NCI-H510A treated with DMSO at 0.1 percent for 48 hours (cell line): ENCODE results near the gene TMCO6.
A peak's percentile ranks its signal among the peaks of the same experiment; 100 is the strongest.

Experiments used
- DNase-seq: peaks from one replicate; lab custom pipeline; 2025; lab: John Stamatoyannopoulos, UW

Gene TMCO6

DNA sequence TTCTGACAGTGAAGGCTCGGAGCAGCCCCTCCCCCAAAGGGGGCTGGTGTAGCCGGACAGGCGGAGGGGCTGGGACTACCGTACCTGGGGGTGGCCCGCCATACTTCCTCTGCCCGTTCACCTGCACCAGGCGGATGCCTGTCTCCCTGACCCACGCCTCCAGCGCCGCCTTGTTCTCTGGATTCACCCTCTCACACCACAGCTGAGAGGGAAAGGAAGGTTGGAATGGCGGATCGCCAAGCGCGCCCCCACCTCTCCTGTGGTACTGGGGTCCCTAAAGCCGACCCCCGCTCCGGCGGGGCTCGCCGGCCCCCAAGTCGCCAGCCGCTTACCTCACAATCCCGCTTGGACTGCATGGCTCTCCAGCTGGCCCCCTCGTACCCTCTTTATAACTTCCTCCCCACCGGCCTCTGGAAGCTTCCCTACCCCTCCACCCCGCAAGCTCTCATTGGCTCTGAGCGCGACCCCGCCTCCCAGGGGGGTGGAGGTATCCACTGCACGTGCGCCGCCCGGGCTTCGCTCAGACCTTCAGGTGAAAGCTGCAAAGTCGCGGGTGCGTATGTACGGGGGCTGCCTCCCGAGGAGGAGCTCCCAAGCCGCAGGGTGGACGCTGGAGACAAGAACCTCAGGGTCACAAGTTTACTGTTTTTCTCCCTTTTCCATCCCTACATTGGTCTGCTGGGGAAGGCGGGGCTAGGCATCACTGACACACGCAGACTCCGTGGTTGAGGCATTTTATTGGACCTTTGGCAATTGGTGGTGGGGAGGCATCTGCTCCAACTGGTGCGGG is 34.1 kb downstream of the TMCO6 start, which contains the start of gene DND1:
TSS of gene DND1 (minus strand) at position 390 of the 790 bp plus-strand sequence. CDS start at position 356, 34 bp downstream.
- DNase-seq: no peak

DNA sequence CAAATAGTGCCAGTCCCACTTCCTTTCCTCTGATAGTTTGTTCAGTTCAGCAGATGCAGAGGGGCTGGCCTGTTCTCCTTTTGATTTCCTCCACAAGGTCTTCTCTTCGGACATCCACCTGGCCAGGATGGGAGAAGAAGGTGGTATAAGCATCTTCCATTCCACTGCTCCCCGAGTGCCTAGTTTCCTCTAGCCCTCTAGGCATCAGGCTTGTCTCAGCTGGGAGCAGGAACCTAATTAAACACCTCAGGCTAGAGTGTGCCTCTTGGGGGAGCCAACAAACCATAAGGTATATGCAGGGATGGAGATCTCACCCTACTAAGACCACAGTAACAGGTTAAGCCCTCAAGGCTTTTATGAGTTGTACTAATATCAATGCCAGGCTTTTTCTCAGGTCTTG is 35.0 kb downstream of the TMCO6 start:
- DNase-seq: no peak

DNA sequence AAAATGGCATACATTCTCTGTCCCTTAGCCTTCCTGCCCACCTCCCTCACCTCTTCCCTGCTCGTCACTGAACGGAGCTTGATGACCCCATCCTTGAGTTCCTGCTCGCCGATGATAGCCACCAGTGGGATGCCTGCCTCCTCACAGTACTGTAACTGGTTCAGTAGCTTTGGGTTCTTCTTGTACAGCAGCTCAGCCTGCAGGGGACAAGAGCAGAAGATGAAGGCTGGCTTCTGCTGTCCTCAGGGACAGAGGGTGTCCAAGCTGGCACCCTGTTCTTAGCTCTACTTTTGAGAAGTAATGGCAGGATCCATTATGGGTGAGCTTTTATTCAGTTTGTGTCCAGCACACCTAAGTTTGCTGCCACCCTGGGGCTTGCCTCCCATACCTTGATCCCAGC is 35.4 kb downstream of the TMCO6 start:
- DNase-seq: no peak

DNA sequence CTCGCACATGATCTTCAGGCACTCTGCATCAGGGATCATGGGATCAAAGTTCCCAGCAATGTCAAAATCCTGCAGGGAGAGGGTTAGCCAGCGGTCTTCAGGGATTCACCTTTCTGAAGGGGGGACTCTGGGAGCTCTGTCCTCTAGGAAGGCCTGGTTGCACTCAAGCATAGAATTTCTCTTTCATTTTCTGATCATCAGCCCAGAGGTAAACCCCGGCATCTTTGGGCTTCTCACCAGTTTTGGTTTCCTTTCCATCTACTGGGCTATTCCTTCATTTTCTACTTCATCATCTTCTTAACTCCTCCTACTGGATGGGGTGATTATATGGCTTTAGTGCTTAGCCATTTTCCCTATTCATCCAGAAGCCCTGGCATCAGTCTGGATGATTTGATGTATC is 38.7 kb downstream of the TMCO6 start:
- no peak for DNase-seq

DNA sequence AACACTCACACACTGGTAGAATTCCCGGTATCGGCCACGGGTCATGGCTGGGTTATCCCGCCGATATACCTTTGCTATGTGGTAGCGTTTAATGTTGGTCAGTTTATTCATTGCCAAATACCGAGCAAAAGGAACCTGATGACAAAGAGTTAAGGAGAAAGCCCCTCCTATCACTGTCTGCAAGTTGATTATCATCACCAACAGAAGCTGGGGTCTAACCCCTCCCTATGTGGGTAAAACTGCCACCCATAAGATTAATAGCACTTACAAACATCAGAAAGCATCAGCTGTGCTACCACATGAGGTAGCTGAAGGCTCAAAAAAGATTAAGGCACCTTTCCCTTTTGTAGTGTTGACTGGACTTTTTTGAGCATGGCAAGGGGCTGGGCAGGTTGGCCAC is 39.7 kb downstream of the TMCO6 start:
- DNase-seq: no peak

DNA sequence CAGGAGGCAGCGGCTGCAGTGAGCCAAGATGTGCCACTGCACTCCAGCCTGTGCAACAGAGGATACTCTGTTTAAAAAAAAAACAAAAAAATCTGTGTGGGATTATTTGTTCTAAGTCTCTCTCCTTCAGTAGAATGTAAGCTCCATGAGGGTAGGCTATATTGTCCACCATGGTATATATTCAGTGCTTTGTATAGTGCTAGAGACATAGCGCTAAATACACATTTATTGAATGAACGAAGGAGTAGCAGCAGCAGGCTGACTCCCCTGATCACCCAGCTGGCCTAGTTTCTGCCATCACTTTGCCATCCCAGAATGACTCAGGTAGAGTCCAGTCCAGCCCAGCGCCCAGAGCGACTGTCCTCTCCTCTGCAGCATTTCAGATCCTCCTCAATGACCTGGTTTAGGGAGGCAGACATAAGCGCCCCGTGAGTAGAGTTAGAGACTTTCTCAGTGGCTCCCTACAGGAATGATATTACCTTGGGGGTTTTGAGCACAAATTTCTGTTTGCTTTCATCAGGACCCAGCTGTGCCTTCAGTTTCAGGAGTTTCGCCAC is 51.2 kb downstream of the TMCO6 start:
- no peak for DNase-seq

DNA sequence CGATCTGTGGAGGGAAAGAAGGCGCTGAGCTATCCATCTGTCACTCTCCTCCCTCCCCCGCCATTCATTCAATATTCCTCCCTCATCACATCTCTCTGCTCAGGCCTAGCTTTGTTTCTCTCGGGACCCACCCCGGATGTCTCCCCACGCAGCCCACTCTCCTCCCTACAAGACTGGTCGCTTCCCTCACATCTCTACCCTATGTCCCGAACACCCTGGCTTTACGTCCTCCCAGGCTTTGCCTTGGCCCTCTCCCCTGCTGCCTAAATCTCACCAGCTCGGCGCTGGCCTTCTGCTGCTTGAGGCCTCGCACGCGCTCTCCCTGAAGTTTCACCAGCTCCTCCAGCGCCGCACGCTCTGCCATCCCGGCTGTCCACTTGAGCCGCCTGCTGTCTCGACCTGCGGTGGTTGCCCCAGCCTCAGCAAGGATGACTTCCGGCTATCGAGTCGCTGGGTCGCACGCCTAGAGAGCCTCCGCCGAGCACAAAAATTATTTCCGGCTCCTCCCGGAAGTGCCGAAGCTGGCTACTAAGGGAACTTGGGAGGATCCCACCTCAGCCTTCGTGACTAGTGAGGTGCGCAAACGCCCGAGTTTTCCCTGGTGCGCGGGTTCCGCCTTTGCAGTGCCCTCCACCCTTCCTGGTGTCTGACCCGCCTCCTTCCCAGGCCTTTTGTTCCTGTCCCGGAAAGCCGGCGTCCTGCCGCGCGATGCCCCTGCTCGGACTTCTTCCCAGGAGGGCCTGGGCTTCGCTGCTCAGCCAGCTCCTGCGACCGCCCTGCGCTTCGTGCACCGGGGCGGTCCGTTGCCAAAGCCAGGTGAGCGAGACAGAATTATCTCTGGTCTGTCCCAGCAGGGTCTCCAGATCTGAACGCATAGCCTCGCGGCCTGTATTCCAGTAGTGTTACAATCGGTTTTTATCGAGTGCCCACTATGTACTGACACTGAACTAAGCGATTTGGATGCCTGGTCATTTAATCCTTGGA is 52.0 kb downstream of the TMCO6 start, which contains the start of the genes HARS1 and HARS2:
TSS of gene HARS1 (minus strand) at position 430 of the 984 bp plus-strand sequence. CDS start at position 364, 66 bp downstream.
TSS of gene HARS2 (plus strand) at position 515 of the 984 bp plus-strand sequence. CDS start at position 709, 194 bp downstream.
- DNase-seq: peak; percentile 70

DNA sequence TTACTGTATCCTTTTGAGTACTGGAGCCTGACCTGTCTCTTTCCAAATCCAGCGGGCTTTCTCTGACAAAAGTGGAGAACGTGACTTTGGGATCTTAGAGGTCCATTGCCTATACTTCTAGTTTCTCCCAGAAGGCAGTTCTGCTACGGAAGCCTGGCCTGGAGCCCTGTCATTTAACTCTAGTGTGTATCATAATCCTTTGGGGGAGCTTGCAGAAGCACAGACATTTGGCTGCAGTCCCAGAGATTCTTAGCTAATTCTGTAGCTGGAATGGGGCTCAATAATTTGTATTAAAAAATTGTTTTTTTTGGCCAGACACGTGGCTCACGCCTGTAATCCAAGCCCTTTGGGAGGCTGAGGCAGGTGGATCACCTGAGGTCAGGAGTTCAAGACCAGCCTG is 55.0 kb downstream of the TMCO6 start:
- no peak for DNase-seq
